DND-41 (cell line): ENCODE data around the gene TBC1D5.

Experiments
- EZH2 ChIP-seq: IDR thresholded peaks from 3 replicates; pipeline ENCODE4 v1.6.1; 2012; ENCODE audit warnings: borderline replicate concordance, low read depth, mild to moderate bottlenecking, moderate library complexity, low read length, inconsistent platforms; ENCODE audit not compliant: severe bottlenecking
- TF ChIP-seq, protein P1 (sequence below): IDR thresholded peaks from 2 replicates; pipeline ENCODE4 v1.5.1; 2012; ENCODE audit warnings: borderline replicate concordance, low read length, moderate library complexity, mild to moderate bottlenecking; ENCODE audit not compliant: poor library complexity, severe bottlenecking; ENCODE audit errors: extremely low read depth

- TF ChIP-seq, protein P1, sequence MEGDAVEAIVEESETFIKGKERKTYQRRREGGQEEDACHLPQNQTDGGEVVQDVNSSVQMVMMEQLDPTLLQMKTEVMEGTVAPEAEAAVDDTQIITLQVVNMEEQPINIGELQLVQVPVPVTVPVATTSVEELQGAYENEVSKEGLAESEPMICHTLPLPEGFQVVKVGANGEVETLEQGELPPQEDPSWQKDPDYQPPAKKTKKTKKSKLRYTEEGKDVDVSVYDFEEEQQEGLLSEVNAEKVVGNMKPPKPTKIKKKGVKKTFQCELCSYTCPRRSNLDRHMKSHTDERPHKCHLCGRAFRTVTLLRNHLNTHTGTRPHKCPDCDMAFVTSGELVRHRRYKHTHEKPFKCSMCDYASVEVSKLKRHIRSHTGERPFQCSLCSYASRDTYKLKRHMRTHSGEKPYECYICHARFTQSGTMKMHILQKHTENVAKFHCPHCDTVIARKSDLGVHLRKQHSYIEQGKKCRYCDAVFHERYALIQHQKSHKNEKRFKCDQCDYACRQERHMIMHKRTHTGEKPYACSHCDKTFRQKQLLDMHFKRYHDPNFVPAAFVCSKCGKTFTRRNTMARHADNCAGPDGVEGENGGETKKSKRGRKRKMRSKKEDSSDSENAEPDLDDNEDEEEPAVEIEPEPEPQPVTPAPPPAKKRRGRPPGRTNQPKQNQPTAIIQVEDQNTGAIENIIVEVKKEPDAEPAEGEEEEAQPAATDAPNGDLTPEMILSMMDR = no peak
- TF ChIP-seq EZH2 = no peak
These were observed 604.0 kb downstream of the TBC1D5 start for GRCh38 chr3:17138246-17139039.
